HepG2 (cell line): Measurements from ENCODE around the gene DHRS12. TPM values are rescaled to one million over a fixed set of nuclear protein-coding genes. Genes with fewer than 3 reads are reported as not detected.
A peak's percentile ranks its signal among the peaks of the same experiment; 100 is the strongest.

ENCODE experiments used
- ATAC-seq: fragments of 200-7000 bp; cut with Tn5 transposase; 3 replicates; pipeline ENCODE4 v1.9.1; 2020; ENCODE audit warnings: mild to moderate bottlenecking, moderate library complexity
- BruUV-seq: library from RNA; stranded (reverse); fragments of 400-500 nt; replicated peaks from 2 replicates; lab custom pipeline; 2021; lab: Mats Ljungman, UMichigan
- CTCF ChIA-PET: fragments of 300-600 bp; formaldehyde crosslinking; extraction: SDS; loops from one replicate; lab custom pipeline; 2021; ENCODE audit warnings: low total read pairs, inconsistent platforms, low intra/inter-chr PET ratio; lab: Yijun Ruan, JAX
- POLR2A ChIA-PET: fragments of 350-600 bp; sonication (Branson Sonifier 250); formaldehyde crosslinking; loops from one replicate; lab custom pipeline; 2020; ENCODE audit warnings: antibody characterized with exemption, inconsistent platforms; lab: Yijun Ruan, JAX
- DNase-seq: peaks from one replicate; pipeline ENCODE4 v3.0.0-alpha.2; 2015; ENCODE audit warnings: low spot score
- FAIRE-seq: peaks from 3 replicates; lab custom pipeline; 2011; peaks lifted over from hg19 to GRCh38; lab: Jason Lieb, UNC
- H2AFZ ChIP-seq: one replicate; pipeline ENCODE4 v1.6.1; 2011; ENCODE audit warnings: low read length, inconsistent platforms
- H3K27ac ChIP-seq: fragments of 300-600 bp; 3 replicates; pipeline ENCODE4 v1.8.0; 2011; ENCODE audit warnings: mixed run types, mild to moderate bottlenecking, mixed read lengths, low read length, inconsistent platforms; ENCODE audit not compliant: insufficient read depth; ENCODE audit errors: extremely low read length
- H3K27me3 ChIP-seq, 2 experiments: fragments of 200-600 bp in 1 of 2; 2 replicates in 1 of 2; 3 replicates in 1 of 2; pipeline versions ENCODE4 v1.6.0 to v1.8.0; 2011; ENCODE audit warnings: low read length in 2 of 2, mild to moderate bottlenecking in 2 of 2, moderate library complexity in 2 of 2, inconsistent platforms in 1 of 2; ENCODE audit not compliant: insufficient read depth in 2 of 2, control insufficient read depth in 1 of 2
- H3K36me3 ChIP-seq, 2 experiments: fragments of 200-600 bp in 1 of 2; replicated peaks in 1 of 2; 2 replicates in 1 of 2; 3 replicates in 1 of 2; pipeline versions ENCODE4 v1.5.1 to v1.8.0; 2011; ENCODE audit warnings: low read length in 2 of 2, inconsistent platforms in 1 of 2; ENCODE audit not compliant: insufficient read depth in 2 of 2, control insufficient read depth in 1 of 2
- H3K4me1 ChIP-seq: 2 replicates; pipeline ENCODE4 v1.5.1; 2012; ENCODE audit warnings: low read length, inconsistent platforms; ENCODE audit not compliant: insufficient read depth
- H3K4me2 ChIP-seq: 2 replicates; pipeline ENCODE4 v1.6.0; 2011; ENCODE audit warnings: low read depth, low read length, inconsistent platforms
- H3K4me3 ChIP-seq, 3 experiments: fragments of 200-600 bp in 1 of 3; sonication (generic), shearing (Covaris generic) in 1 of 3; replicated peaks in 1 of 3; 2 replicates each; pipeline ENCODE4 v1.5.1; 2011 to 2016; ENCODE audit warnings: low read length in 3 of 3, inconsistent platforms in 2 of 3, low read depth in 2 of 3, mild to moderate bottlenecking in 2 of 3, control low read depth in 1 of 3, mixed read lengths in 1 of 3; ENCODE audit not compliant: insufficient read depth in 1 of 3
- H3K79me2 ChIP-seq: one replicate; pipeline ENCODE4 v1.6.1; 2011; ENCODE audit warnings: low read length, inconsistent platforms; ENCODE audit not compliant: insufficient read depth
- H3K9ac ChIP-seq: 2 replicates; pipeline ENCODE4 v1.6.0; 2011; ENCODE audit warnings: mild to moderate bottlenecking, low read depth, low read length, inconsistent platforms; ENCODE audit not compliant: insufficient read depth
- H3K9me3 ChIP-seq: 2 replicates; pipeline ENCODE4 v1.5.1; 2012; ENCODE audit warnings: mild to moderate bottlenecking, low read length
- H4K20me1 ChIP-seq: 2 replicates; pipeline ENCODE4 v1.6.0; 2011; ENCODE audit warnings: inconsistent platforms, mild to moderate bottlenecking, low read length, moderate library complexity; ENCODE audit not compliant: insufficient read depth
- FOXJ3 ChIP-seq: sonication (generic); formaldehyde crosslinking; IDR thresholded peaks from 2 replicates; pipeline ENCODE4 v1.4.0; 2020; ENCODE audit warnings: missing genetic modification reagents, mild to moderate bottlenecking, borderline replicate concordance
- SSRP1 ChIP-seq: IDR thresholded peaks from 2 replicates; pipeline ENCODE4 v1.6.1; 2016; ENCODE audit warnings: control low read depth
- SUZ12 ChIP-seq: fragments of 150-350 bp; IDR thresholded peaks from 2 replicates; pipeline ENCODE4 v1.6.1; 2014; ENCODE audit warnings: low read depth, low read length
- ZBTB38 ChIP-seq: sonication (generic); formaldehyde crosslinking; IDR thresholded peaks from 2 replicates; pipeline ENCODE4 v1.5.1; 2020; ENCODE audit warnings: mild to moderate bottlenecking, missing genetic modification reagents
- ZNF550 ChIP-seq: sonication (generic); formaldehyde crosslinking; IDR thresholded peaks from 2 replicates; pipeline ENCODE4 v1.4.0; 2020; ENCODE audit warnings: mild to moderate bottlenecking, missing genetic modification reagents, borderline replicate concordance
- ZNF619 ChIP-seq: sonication (generic); formaldehyde crosslinking; IDR thresholded peaks from 2 replicates; pipeline ENCODE4 v1.4.0; 2020; ENCODE audit warnings: mild to moderate bottlenecking, missing genetic modification reagents
- ZSCAN31 ChIP-seq: sonication (generic); formaldehyde crosslinking; IDR thresholded peaks from 2 replicates; pipeline ENCODE4 v1.5.0; 2020; ENCODE audit warnings: low read depth, mild to moderate bottlenecking, missing genetic modification reagents
- WGBS: methylation state at CpG from one replicate; pipeline ENCODE4 v1.1.6; 2017; ENCODE audit warnings: low lambda C conversion rate; 5-methylcytosine and 5-hydroxymethylcytosine counted together
- in situ Hi-C: cut with HindIII; loops from 2 replicates; pipeline ENCODE4 v1.10.0; 2017; ENCODE audit warnings: low pct_unique_long_range_greater_than_20kb; ENCODE audit not compliant: extremely low pct_ligation_motif_present
- intact Hi-C: fragments of 100-400 bp; cut with micrococcal nuclease; formaldehyde crosslinking; loops from one replicate; pipeline ENCODE4 v1.10.0; 2022; ENCODE audit not compliant: unreplicated experiment
- polyA plus RNA-seq, 8 experiments: library from polyadenylated mRNA; depleted of rRNA in 3 of 8; stranded (reverse) in 7 of 8; unstranded in 1 of 8; fragments of >200 nt; fragmentation: Illumina TruSeq in 4 of 8; extraction: Trizol in 4 of 8; gene quantifications; 2 replicates each; pipeline versions ENCODE4 v1.2.1 to v1.2.3, GENCODE V29; 2011 to 2016; ENCODE audit warnings: low read depth in 4 of 8, missing spikeins in 1 of 8, mixed read lengths in 1 of 8; ENCODE audit not compliant: insufficient read depth in 1 of 8
- total RNA-seq, 5 experiments: library from RNA; depleted of rRNA; stranded (reverse); fragments of >200 nt; fragmentation: Illumina TruSeq; extraction: Trizol; gene quantifications; 2 replicates each; pipeline ENCODE4 v1.2.3, GENCODE V29; 2016; ENCODE audit warnings: low read depth in 1 of 5
- TF ChIP-seq, protein P1 (sequence below): sonication (generic); formaldehyde crosslinking; IDR thresholded peaks from 2 replicates; pipeline ENCODE4 v1.9.0; 2022; ENCODE audit warnings: missing genetic modification reagents, mild to moderate bottlenecking, borderline replicate concordance
- TF ChIP-seq, protein P2 (sequence below): sonication (generic); formaldehyde crosslinking; IDR thresholded peaks from 2 replicates; pipeline ENCODE4; 2020; ENCODE audit warnings: missing genetic modification reagents, mild to moderate bottlenecking, borderline replicate concordance

The DHRS12 gene
- total and polyA plus RNA-seq, 2 of the 13 experiments (the other 11 are each of a cell fraction or from before 2014, with no cell fraction given) = 7.2 to 8.4 TPM

DNA sequence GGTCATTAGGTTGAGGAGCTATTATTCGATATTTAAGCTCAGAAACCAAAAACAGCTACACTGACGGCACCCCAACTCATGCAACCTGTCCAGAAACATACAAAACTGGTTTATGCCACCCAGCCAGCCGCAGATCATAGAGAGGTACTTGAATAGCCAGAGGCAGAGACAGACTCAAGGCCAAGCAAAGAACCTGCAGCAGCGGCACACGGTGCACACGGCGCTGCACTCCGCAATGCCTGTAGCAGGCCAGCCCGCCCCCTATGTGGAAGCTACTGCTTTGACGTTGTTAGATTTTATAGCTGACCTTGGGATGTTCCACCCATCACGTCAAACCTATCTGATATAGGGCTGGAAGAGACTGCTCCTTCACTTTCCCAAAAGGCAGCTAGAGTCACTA, 11.9 kb upstream of the DHRS12 start:
- 81% methylated on average over 9 of the region's 11 CpGs for WGBS

More for the DNA sequence above, 11.9 kb upstream of the DHRS12 start:
- H3K4me1 ChIP-seq = peaks cover 14% of the 10 kb centered on the region
- no peaks in the 10 kb centered on the region for H3K79me2 ChIP-seq
- no peak overlapping the region for H2AFZ ChIP-seq
- ChIA-PET CTCF (interaction anchor here (1.1 to 1.6 kb wide), 5 partner anchors 34 to 385 kb away, joined by 4 to 9 read pairs (median 5); partner anchors contain the start of gene NEK5), POLR2A (interaction anchor here (0.9 to 2.3 kb wide), 3 partner anchors 10 to 363 kb away, joined by 3 to 10 read pairs (median 3); partner anchors contain the start of gene INTS6)
- no peaks in the 10 kb centered on the region for H3K36me3 ChIP-seq
- no TSS peak for BruUV-seq
- H3K27ac ChIP-seq = no peak overlapping the region
- no peak overlapping the region for H3K9ac ChIP-seq
- DNase-seq = no peak
- no peak overlapping the region for H3K4me3 ChIP-seq
- H4K20me1 ChIP-seq = no peaks in the 10 kb centered on the region
- peak overlapping the region; percentile 77 for H3K4me2 ChIP-seq
- no peaks in the 10 kb centered on the region for H3K27me3 ChIP-seq
- no peak for TF ChIP-seq FOXJ3 (CRISPR knock-in tag)
- no peak for TF ChIP-seq SSRP1 (CRISPR knock-in tag)
- no peak for TF ChIP-seq SUZ12
- TF ChIP-seq, protein P1, sequence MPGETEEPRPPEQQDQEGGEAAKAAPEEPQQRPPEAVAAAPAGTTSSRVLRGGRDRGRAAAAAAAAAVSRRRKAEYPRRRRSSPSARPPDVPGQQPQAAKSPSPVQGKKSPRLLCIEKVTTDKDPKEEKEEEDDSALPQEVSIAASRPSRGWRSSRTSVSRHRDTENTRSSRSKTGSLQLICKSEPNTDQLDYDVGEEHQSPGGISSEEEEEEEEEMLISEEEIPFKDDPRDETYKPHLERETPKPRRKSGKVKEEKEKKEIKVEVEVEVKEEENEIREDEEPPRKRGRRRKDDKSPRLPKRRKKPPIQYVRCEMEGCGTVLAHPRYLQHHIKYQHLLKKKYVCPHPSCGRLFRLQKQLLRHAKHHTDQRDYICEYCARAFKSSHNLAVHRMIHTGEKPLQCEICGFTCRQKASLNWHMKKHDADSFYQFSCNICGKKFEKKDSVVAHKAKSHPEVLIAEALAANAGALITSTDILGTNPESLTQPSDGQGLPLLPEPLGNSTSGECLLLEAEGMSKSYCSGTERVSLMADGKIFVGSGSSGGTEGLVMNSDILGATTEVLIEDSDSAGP (CRISPR knock-in tag) = no peak
- no peak for TF ChIP-seq ZSCAN31 (CRISPR knock-in tag)
- TF ChIP-seq, protein P2, sequence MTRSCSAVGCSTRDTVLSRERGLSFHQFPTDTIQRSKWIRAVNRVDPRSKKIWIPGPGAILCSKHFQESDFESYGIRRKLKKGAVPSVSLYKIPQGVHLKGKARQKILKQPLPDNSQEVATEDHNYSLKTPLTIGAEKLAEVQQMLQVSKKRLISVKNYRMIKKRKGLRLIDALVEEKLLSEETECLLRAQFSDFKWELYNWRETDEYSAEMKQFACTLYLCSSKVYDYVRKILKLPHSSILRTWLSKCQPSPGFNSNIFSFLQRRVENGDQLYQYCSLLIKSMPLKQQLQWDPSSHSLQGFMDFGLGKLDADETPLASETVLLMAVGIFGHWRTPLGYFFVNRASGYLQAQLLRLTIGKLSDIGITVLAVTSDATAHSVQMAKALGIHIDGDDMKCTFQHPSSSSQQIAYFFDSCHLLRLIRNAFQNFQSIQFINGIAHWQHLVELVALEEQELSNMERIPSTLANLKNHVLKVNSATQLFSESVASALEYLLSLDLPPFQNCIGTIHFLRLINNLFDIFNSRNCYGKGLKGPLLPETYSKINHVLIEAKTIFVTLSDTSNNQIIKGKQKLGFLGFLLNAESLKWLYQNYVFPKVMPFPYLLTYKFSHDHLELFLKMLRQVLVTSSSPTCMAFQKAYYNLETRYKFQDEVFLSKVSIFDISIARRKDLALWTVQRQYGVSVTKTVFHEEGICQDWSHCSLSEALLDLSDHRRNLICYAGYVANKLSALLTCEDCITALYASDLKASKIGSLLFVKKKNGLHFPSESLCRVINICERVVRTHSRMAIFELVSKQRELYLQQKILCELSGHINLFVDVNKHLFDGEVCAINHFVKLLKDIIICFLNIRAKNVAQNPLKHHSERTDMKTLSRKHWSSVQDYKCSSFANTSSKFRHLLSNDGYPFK (CRISPR knock-in tag) = no peak
- TF ChIP-seq ZNF619 = no peak
- TF ChIP-seq ZBTB38 (CRISPR knock-in tag) = no peak
- no peak for TF ChIP-seq ZNF550
- TF ChIP-seq, all 625 proteins: peak for 0
- in situ Hi-C loops = loop anchor here (10.0 kb wide), 1 partner anchor 309 kb away; the partner anchor contains the start of gene NEK5
- intact Hi-C loops = loop anchor here (1.0 kb wide), 2 partner anchors 311 to 385 kb away; no protein-coding TSS in a partner anchor
- no peaks in the 10 kb centered on the region for H3K9me3 ChIP-seq
- FAIRE-seq = no peak
- no peak for ATAC-seq
